H1 (cell line): Measurements from ENCODE around the gene CDCA7L. TPM values are rescaled to one million over a fixed set of nuclear protein-coding genes. Genes with fewer than 3 reads are reported as not detected.

ENCODE experiments used
- CTCF ChIA-PET: fragments of 300-600 bp; sonication (Branson Sonifier 250); formaldehyde crosslinking; loops from one replicate; lab custom pipeline; 2021; ENCODE audit not compliant: partially characterized antibody; lab: Charles Lee
- POLR2A ChIA-PET: fragments of 300-600 bp; sonication (Branson Sonifier 250); formaldehyde crosslinking; loops from one replicate; lab custom pipeline; 2021; ENCODE audit warnings: inconsistent platforms; ENCODE audit not compliant: partially characterized antibody; lab: Charles Lee
- DNase-seq, 2 experiments: peaks; one replicate each; pipeline versions ENCODE4 v3.0.0 to v3.0.0-alpha.2; 2010 to 2022; ENCODE audit warnings: low spot score in 2 of 2, low read depth in 1 of 2, mixed read lengths in 1 of 2
- FAIRE-seq: peaks from 2 replicates; lab custom pipeline; 2011; peaks lifted over from hg19 to GRCh38; lab: Jason Lieb, UNC
- H2AFZ ChIP-seq: 2 replicates; pipeline ENCODE4 v1.8.1; 2012; ENCODE audit warnings: low read length, inconsistent platforms
- H2AK5ac ChIP-seq: 2 replicates; pipeline ENCODE4 v1.6.1; 2013; ENCODE audit warnings: low read depth, low read length
- H2BK120ac ChIP-seq: replicated peaks from 2 replicates; pipeline ENCODE3; 2013; ENCODE audit warnings: low read depth, low read length, inconsistent platforms
- H2BK12ac ChIP-seq: 2 replicates; pipeline ENCODE4 v1.6.1; 2013; ENCODE audit warnings: low read depth, low read length
- H2BK15ac ChIP-seq: 2 replicates; pipeline ENCODE4 v1.6.1; 2013; ENCODE audit warnings: low read length
- H2BK20ac ChIP-seq: 2 replicates; pipeline ENCODE4 v1.6.1; 2013; ENCODE audit warnings: low read length
- H2BK5ac ChIP-seq: 2 replicates; pipeline ENCODE4 v1.6.1; 2013; ENCODE audit warnings: low read depth, low read length
- H3K14ac ChIP-seq: 2 replicates; pipeline ENCODE4 v1.6.1; 2013; ENCODE audit warnings: inconsistent platforms; ENCODE audit not compliant: insufficient read length
- H3K18ac ChIP-seq: 2 replicates; pipeline ENCODE4 v1.6.1; 2013; ENCODE audit warnings: low read length; ENCODE audit errors: extremely low read depth
- H3K23ac ChIP-seq: 2 replicates; pipeline ENCODE4 v1.6.1; 2013; ENCODE audit warnings: inconsistent platforms; ENCODE audit not compliant: insufficient read length
- H3K23me2 ChIP-seq: 2 replicates; pipeline ENCODE4 v1.6.1; 2013; ENCODE audit warnings: low read depth, low read length
- H3K27ac ChIP-seq: 2 replicates; pipeline ENCODE4 v1.6.1; 2011; ENCODE audit warnings: low read depth, low read length, inconsistent platforms
- H3K27me3 ChIP-seq, 4 experiments: replicated peaks in 1 of 4; 1 replicate in 1 of 4; 2 replicates in 3 of 4; pipeline versions ENCODE4 v1.6.1 to v1.8.1; 2011 to 2013; ENCODE audit warnings: low read length in 3 of 4, mild to moderate bottlenecking in 3 of 4, inconsistent platforms in 2 of 4, mixed read lengths in 2 of 4, moderate library complexity in 1 of 4; ENCODE audit not compliant: control insufficient read depth in 3 of 4, insufficient read depth in 3 of 4; ENCODE audit errors: extremely low read depth in 1 of 4
- H3K36me3 ChIP-seq, 4 experiments: 2 replicates each; pipeline versions ENCODE4 v1.6.1 to v1.8.1; 2011 to 2013; ENCODE audit warnings: mild to moderate bottlenecking in 4 of 4, low read length in 3 of 4, moderate library complexity in 2 of 4, control low read depth in 1 of 4, inconsistent platforms in 1 of 4; ENCODE audit not compliant: insufficient read depth in 4 of 4, control insufficient read depth in 2 of 4
- H3K4ac ChIP-seq: replicated peaks from 2 replicates; pipeline ENCODE3; 2013; ENCODE audit warnings: low read length, low read depth, mixed read lengths, inconsistent platforms; ENCODE audit not compliant: insufficient read length
- H3K4me1 ChIP-seq, 4 experiments: replicated peaks in 1 of 4; 1 replicate in 1 of 4; 2 replicates in 3 of 4; pipeline versions ENCODE4 v1.6.1 to v1.8.1; 2011 to 2013; ENCODE audit warnings: low read length in 3 of 4, inconsistent platforms in 2 of 4, mixed read lengths in 1 of 4; ENCODE audit not compliant: insufficient read depth in 4 of 4, control insufficient read depth in 3 of 4
- H3K4me2 ChIP-seq, 2 experiments: 2 replicates each; pipeline versions ENCODE4 v1.6.1 to v1.8.1; 2011 to 2013; ENCODE audit warnings: low read depth in 2 of 2, low read length in 2 of 2, control low read depth in 1 of 2, inconsistent platforms in 1 of 2, mild to moderate bottlenecking in 1 of 2; ENCODE audit not compliant: insufficient read depth in 1 of 2
- H3K4me3 ChIP-seq, 4 experiments: fragments of 200-600, 300-600 bp in 1 of 4; sonication (generic), shearing (Covaris generic), sonication (Bioruptor Twin) in 1 of 4; 2 replicates each; pipeline versions ENCODE4 v1.5.1 to v1.8.1; 2011 to 2016; ENCODE audit warnings: low read length in 4 of 4, low read depth in 3 of 4, control low read depth in 2 of 4, inconsistent platforms in 2 of 4, mild to moderate bottlenecking in 2 of 4, mixed read lengths in 1 of 4, moderate library complexity in 1 of 4; ENCODE audit not compliant: insufficient read depth in 2 of 4; ENCODE audit errors: extremely low read depth in 1 of 4
- H3K56ac ChIP-seq: replicated peaks from 2 replicates; pipeline ENCODE3; 2013; ENCODE audit warnings: low read depth, mild to moderate bottlenecking, mixed read lengths, low read length, inconsistent platforms; ENCODE audit not compliant: insufficient read length
- H3K79me1 ChIP-seq: 2 replicates; pipeline ENCODE4 v1.6.1; 2013; ENCODE audit warnings: low read depth, low read length, control low read depth
- H3K79me2 ChIP-seq, 2 experiments: 2 replicates each; pipeline versions ENCODE4 v1.6.1 to v1.8.1; 2012 to 2013; ENCODE audit warnings: low read length in 2 of 2, mild to moderate bottlenecking in 2 of 2, inconsistent platforms in 1 of 2; ENCODE audit not compliant: insufficient read depth in 2 of 2, control insufficient read depth in 1 of 2
- H3K9ac ChIP-seq, 4 experiments: replicated peaks in 1 of 4; 1 replicate in 1 of 4; 2 replicates in 3 of 4; pipeline versions ENCODE4 v1.6.1 to v1.8.1; 2011 to 2013; ENCODE audit warnings: low read depth in 3 of 4, low read length in 3 of 4, control low read depth in 2 of 4, mild to moderate bottlenecking in 2 of 4, moderate library complexity in 2 of 4, inconsistent platforms in 1 of 4; ENCODE audit errors: extremely low read depth in 1 of 4
- H3K9me3 ChIP-seq, 2 experiments: 2 replicates each; pipeline versions ENCODE4 v1.6.1 to v1.8.1; 2012 to 2013; ENCODE audit warnings: mild to moderate bottlenecking in 2 of 2, moderate library complexity in 2 of 2, control low read depth in 1 of 2, inconsistent platforms in 1 of 2, low read depth in 1 of 2, low read length in 1 of 2, mixed read lengths in 1 of 2; ENCODE audit not compliant: insufficient read depth in 2 of 2
- H4K20me1 ChIP-seq, 2 experiments: replicated peaks in 1 of 2; 2 replicates each; pipeline versions ENCODE3 to v1.8.1; 2011 to 2013; ENCODE audit warnings: inconsistent platforms in 2 of 2, low read length in 2 of 2, mild to moderate bottlenecking in 1 of 2; ENCODE audit not compliant: insufficient read depth in 2 of 2, control insufficient read depth in 1 of 2
- H4K5ac ChIP-seq: 2 replicates; pipeline ENCODE4 v1.6.1; 2013; ENCODE audit warnings: low read length, low read depth, mixed read lengths, inconsistent platforms; ENCODE audit not compliant: insufficient read length
- H4K8ac ChIP-seq: 2 replicates; pipeline ENCODE4 v1.8.0; 2013; ENCODE audit warnings: mild to moderate bottlenecking, moderate library complexity, low read length, inconsistent platforms; ENCODE audit not compliant: insufficient read depth; ENCODE audit errors: extremely low read depth
- H4K91ac ChIP-seq: replicated peaks from 2 replicates; pipeline ENCODE3; 2013; ENCODE audit warnings: low read length, mixed read lengths, inconsistent platforms; ENCODE audit not compliant: insufficient read length
- ASH2L ChIP-seq: fragments of 200-600, 300-600 bp; sonication (generic); IDR thresholded peaks from one replicate; pipeline ENCODE4 v1.7.1; 2017; ENCODE audit warnings: low read length
- CREB1 ChIP-seq: IDR thresholded peaks from 2 replicates; pipeline ENCODE4 v1.6.1; 2012; ENCODE audit warnings: inconsistent platforms
- EGR1 ChIP-seq: IDR thresholded peaks from 2 replicates; pipeline ENCODE4 v1.6.1; 2011; ENCODE audit warnings: low read depth, low read length, borderline replicate concordance
- GABPA ChIP-seq: IDR thresholded peaks from 2 replicates; pipeline ENCODE4 v1.6.1; 2011; ENCODE audit warnings: mild to moderate bottlenecking, low read length, moderate library complexity, borderline replicate concordance; ENCODE audit not compliant: insufficient read depth
- KDM1A ChIP-seq: fragments of 200-600, 300-600 bp; sonication (generic); IDR thresholded peaks from 2 replicates; pipeline ENCODE4 v1.7.1; 2016; ENCODE audit warnings: mild to moderate bottlenecking, low read length, borderline replicate concordance
- NANOG ChIP-seq: IDR thresholded peaks from 2 replicates; pipeline ENCODE4 v1.6.1; 2011; ENCODE audit warnings: low read length, low read depth, mild to moderate bottlenecking, inconsistent platforms; ENCODE audit not compliant: insufficient read depth, poor library complexity, severe bottlenecking
- POU5F1 ChIP-seq: IDR thresholded peaks from 2 replicates; pipeline ENCODE4 v1.6.1; 2011; ENCODE audit warnings: low read depth, mild to moderate bottlenecking, low read length, moderate library complexity
- RNF2 ChIP-seq: fragments of 200-900, 300-1000 bp; sonication (generic); IDR thresholded peaks from 2 replicates; pipeline ENCODE4 v1.7.1; 2016; ENCODE audit warnings: borderline replicate concordance, low read depth, mild to moderate bottlenecking, antibody characterized with exemption, low read length; ENCODE audit not compliant: poor library complexity, severe bottlenecking; ENCODE audit errors: missing control alignments
- SP2 ChIP-seq: IDR thresholded peaks from 2 replicates; pipeline ENCODE4 v1.6.1; 2012; ENCODE audit warnings: mild to moderate bottlenecking, low read length, inconsistent platforms
- TEAD4 ChIP-seq: IDR thresholded peaks from 2 replicates; pipeline ENCODE4 v1.6.1; 2012; ENCODE audit warnings: low read depth, low read length, inconsistent platforms, mixed read lengths
- USF2 ChIP-seq: IDR thresholded peaks from 2 replicates; pipeline ENCODE4 v1.6.1; 2011; ENCODE audit warnings: low read length, improper control_type of control experiment
- ZNF274 ChIP-seq: IDR thresholded peaks from 2 replicates; pipeline ENCODE4 v1.7.0; 2012; ENCODE audit warnings: low read length, borderline replicate concordance; ENCODE audit errors: extremely low read depth
- WGBS, 2 experiments: shearing (Covaris generic) in 1 of 2; methylation state at CpG; one replicate each; pipeline versions ENCODE4 v1.1.6 to v1.1.7; 2013 to 2015; ENCODE audit warnings: low lambda C conversion rate in 2 of 2, mixed read lengths in 2 of 2, inconsistent platforms in 1 of 2, low coverage in 1 of 2, missing lambda C conversion rate in 1 of 2; ENCODE audit not compliant: insufficient replicate concordance in 2 of 2, insufficient coverage in 1 of 2, insufficient read length in 1 of 2; ENCODE audit errors: extremely low coverage in 1 of 2, missing lambda C conversion rate in 1 of 2; 5-methylcytosine and 5-hydroxymethylcytosine counted together
- polyA plus RNA-seq, 7 experiments: library from polyadenylated mRNA; depleted of rRNA in 3 of 7; stranded (reverse) in 5 of 7; unstranded in 2 of 7; fragments of >200 nt in 5 of 7; fragments of 200-250 nt in 2 of 7; gene quantifications; 1 replicate in 5 of 7; 2 replicates in 1 of 7; 4 replicates in 1 of 7; pipeline versions ENCODE4 v1.2.1 to v1.2.3, GENCODE V29; 2011 to 2013; ENCODE audit warnings: missing spikeins in 2 of 7, mixed read lengths in 2 of 7
- total RNA-seq: library from RNA; stranded (reverse); fragmentation: NEBNext Ultra II Directional; extraction: Animal tissue kit (Norgen Biotek cat#: 25700); gene quantifications from 2 replicates; pipeline ENCODE4 v1.2.1, GENCODE V29; 2021

The CDCA7L gene
- total and polyA plus RNA-seq, 2 of the 8 experiments (the other 6 are each of a cell fraction or from before 2014, with no cell fraction given) = 93.8 to 168 TPM

DNA sequence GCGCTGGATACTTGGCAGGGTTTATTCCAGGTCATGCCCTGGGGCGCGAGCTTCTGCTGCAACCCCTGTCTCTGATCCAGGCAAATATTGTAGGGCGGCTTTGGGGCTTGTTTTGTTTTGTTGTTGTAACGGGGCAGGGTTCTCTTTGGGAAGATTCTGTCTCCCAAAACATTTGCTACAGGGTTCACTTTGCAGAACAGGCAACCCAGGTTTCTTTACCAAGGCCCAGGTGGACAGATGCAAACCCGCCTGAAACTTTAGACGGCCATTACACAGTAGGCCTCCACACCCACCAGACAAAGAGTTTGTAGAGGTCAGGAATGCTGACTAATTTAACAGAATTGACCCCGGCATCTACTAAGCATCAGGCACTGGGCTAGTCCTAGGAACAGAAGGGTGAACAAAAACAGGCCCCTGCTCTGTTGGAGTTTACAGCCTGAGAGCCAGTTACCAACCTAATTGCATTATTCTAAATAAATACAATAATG lies 567 bp upstream of the CDCA7L start:
- Histone ChIP-seq H2BK5ac (peak overlapping the region; percentile 99), H3K23me2 (peaks cover 4% of the 10 kb centered on the region; the same call in 1 of the 2 replicates), H3K9me3 (no peaks in the 10 kb centered on the region), H4K5ac (no peak overlapping the region), H3K79me2 (peaks cover 16 to 38% of the 10 kb centered on the region in 2 experiments), H3K18ac (peak overlapping the region; percentile 51; the same call in 1 of the 2 replicates), H3K4me2 (peak overlapping the region; percentile 76 to 78), H3K14ac (no peak overlapping the region), H3K4me1 (peaks cover 2 to 18% (median 12%) of the 10 kb centered on the region in 4 experiments; a peak in 5 of 7 replicates), H2BK20ac (no peak overlapping the region), H3K23ac (no peak overlapping the region), H3K4ac (no peak overlapping the region), H2BK12ac (no peak overlapping the region; the same call in 1 of the 2 replicates), H4K20me1 (peaks cover 9 to 10% of the 10 kb centered on the region in 2 experiments), H4K91ac (no peak overlapping the region), H2AFZ (peak overlapping the region; percentile 86; the same call in 1 of the 2 replicates), H3K4me3 (peak overlapping the region; percentile 10 to 83 (median 57); a peak in 6 of 8 replicates), H4K8ac (peak overlapping the region; percentile 93; the same call in 1 of the 2 replicates), H2AK5ac (no peak overlapping the region), H2BK15ac (no peak overlapping the region), H3K56ac (no peak overlapping the region), H3K36me3 (peaks cover 0 to 7% (median 0%) of the 10 kb centered on the region in 4 experiments; a peak in 1 of 8 replicates), H2BK120ac (no peak overlapping the region), H3K27ac (peak overlapping the region; percentile 96), H3K79me1 (peaks cover 11% of the 10 kb centered on the region), H3K9ac (peak overlapping the region in 3 of 4 experiments; percentile 41 to 97 (median 96); a peak in 5 of 7 replicates), H3K27me3 (no peaks in the 10 kb centered on the region)
- no peak for DNase-seq
- WGBS, 2 experiments = 17% methylated on average over 8 of the region's 8 CpGs; no CpG with 5 or more reads in 1 of the 2 experiments
- FAIRE-seq = no peak
- ChIA-PET POLR2A (interaction anchor here (0.6 to 2.6 kb wide), 15 partner anchors 9 to 519 kb away, joined by 3 to 23 read pairs (median 5); no protein-coding TSS in a partner anchor), CTCF (no interaction called here)
- no peak for TF ChIP-seq GABPA
- TF ChIP-seq ZNF274 = no peak
- TF ChIP-seq SP2 = no peak
- no peak for TF ChIP-seq POU5F1
- no peak for TF ChIP-seq USF2
- no peak for TF ChIP-seq KDM1A
- TF ChIP-seq RNF2 = no peak
- peak; percentile 69 for TF ChIP-seq ASH2L
- no peak for TF ChIP-seq NANOG
- TF ChIP-seq TEAD4 = no peak
- no peak for TF ChIP-seq CREB1
- TF ChIP-seq EGR1 = no peak
